Stimulated activated CD4-positive, alpha-beta T cell treated with anti-CD3 and anti-CD28 coated beads, Interleukin-12 subunit alpha, Interleukin-12 subunit beta, amount 100 ng/mL, for 4 hours (primary cell): Measurements from ENCODE around the gene KIF3A.

Experiments
- DNase-seq: peaks from one replicate; pipeline ENCODE4 v3.0.0-alpha.2; 2020

KIF3A gene

GRCh38 chr5:132675936-132676689 lies 61.2 kb downstream of the KIF3A start:
- no peak for DNase-seq

GRCh38 chr5:132674671-132675506 lies 62.5 kb downstream of the KIF3A start:
- no peak for DNase-seq

GRCh38 chr5:132673939-132674630 lies 63.3 kb downstream of the KIF3A start, which contains the start of gene IL4:
Gene IL4, plus strand, starts transcription at chr5:132673989. Its CDS starts 62 bp downstream, at chr5:132674051.
- DNase-seq = no peak

- no peak for DNase-seq
Observed at GRCh38 chr5:132673488-132673887, 63.9 kb downstream of the KIF3A start.

GRCh38 chr5:132671000-132671399 lies 66.3 kb downstream of the KIF3A start:
- DNase-seq = no peak

- DNase-seq = no peak
Observed at GRCh38 chr5:132669966-132670882, 67.1 kb downstream of the KIF3A start.

- DNase-seq = no peak
Observed at GRCh38 chr5:132669455-132669820, 67.9 kb downstream of the KIF3A start.

- DNase-seq = no peak
Observed at GRCh38 chr5:132668706-132669454, 68.5 kb downstream of the KIF3A start.

DNA sequence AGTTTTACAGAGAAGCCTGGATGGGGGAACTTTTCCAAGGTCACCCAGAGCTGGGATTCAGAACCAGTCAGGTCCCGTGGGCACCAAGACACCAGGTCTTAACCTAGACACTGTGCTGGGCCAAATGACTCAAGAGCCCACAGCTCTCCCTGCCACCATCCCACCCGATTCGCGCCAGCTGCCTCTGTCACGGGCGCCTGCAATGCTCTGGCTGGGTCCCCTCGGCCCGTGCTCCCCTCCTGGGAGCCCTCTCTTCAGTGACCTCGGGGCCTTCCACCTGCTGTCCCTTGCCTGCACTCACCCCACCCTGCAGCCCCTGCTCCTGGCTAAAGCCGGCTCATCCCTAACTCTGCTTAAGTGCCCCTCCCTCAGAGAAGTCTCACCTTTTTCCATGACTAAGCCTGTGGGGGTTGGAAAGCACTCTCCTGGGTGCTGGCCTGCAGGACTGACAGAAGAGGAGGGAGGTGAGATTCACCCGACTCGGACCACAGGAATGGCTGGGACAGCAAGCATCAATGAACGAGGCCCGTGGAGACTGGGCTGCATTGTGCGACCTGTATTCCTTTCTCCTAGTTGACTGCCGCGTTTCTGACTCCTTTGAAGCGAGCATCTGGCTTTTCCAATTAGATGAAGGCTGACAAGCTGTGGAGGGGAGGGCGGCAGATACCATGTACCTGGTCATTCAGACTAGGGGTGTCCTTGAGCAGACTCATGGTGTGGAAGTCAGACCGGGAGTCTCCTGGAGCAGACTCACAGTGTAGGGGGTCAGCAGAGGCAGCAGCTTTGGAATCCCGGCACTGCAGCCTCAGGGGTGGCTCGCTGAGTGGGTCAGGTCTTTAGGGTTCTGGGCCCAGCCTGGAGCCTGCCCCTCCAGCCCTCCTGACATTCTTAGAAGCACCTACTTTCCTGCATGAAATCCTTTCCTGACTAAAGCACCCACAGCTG lies 69.3 kb downstream of the KIF3A start:
- DNase-seq = no peak

DNA sequence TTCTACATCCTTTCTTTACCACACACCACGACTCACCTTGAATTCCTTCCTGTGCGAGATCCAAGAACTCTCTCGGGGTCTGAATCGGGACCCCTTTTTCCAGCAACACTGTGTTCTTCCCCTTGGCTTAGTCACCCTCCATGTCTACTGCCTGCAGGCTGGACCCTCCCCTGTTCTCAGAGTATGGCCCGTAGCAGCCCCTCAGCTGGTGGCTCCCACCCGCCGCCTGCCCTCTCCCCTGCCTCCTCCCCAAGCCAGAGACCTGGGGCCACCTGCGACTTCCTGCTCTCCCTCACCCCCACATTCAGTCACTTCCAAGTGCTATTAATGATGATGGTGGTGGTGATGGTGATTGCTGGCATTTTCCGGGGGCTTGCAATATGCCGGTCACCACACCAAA lies 70.0 kb downstream of the KIF3A start:
- DNase-seq = no peak

- DNase-seq = no peak
Observed at GRCh38 chr5:132666310-132667123, 70.8 kb downstream of the KIF3A start.

- no peak for DNase-seq
Observed at GRCh38 chr5:132665574-132666080, 71.7 kb downstream of the KIF3A start.

GRCh38 chr5:132664696-132665209 lies 72.6 kb downstream of the KIF3A start:
- DNase-seq = no peak

DNA sequence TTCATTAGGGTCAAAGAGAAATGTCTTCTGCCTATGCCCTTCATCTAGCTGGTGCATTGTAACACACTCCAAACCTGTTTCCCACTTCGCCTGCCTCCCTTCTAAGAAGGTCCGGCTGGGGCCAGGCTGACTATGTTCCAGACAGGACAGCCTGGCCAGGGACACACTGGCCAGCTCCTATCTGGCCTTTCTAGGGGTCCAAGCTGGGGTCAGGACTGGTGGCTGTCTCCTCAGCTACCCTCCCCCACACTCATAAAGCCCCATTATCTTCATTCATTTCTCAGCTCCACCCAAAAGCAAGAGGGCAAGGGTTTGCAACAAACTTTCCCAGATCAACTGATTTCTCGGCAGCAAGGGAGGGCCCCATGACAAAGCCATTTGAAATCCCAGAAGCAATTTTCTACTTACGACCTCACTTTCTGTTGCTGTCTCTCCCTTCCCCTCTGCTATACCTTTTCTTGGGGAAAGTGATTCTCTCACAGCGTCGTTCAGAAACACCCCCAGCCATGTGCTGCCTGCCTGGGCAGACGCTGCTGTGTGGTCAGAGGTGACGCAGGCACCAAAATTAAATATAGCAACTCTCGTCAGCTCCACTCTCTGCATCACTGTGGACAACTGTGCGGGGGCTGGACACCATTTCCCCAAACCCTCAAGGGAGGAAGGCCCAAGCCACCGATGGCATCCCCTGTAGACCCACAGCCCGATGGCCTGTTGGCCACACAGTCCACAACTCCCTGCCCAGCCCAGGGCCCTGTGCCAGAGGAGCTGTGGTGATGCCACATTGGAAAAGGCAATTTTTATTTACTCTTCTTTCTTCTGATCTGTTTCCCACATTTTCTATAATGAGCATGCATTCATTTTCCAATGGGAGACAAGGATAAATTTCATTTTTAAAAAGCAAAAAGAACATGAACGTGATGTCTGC lies 73.3 kb downstream of the KIF3A start:
- no peak for DNase-seq

- no peak for DNase-seq
Observed at GRCh38 chr5:132662925-132663770, 74.2 kb downstream of the KIF3A start.

DNA sequence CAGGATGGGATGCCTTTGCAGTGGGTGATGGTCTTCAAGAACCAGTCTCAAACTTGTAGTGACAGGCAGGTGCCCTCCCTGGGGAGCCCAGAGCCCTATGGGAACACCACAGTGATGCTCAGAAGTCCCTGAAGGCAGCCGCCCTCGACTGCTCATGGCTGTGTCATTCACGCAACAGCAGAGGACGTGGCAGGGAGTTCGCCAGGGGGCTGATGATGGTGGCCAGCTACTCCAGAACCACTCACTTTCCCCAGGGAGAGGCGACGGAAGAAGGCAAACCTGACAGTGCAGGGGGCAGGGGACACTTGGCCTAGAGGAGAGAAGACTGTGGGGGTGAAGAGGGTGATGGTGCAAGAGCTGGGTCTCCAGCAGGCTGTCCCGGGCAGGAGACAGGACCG lies 75.3 kb downstream of the KIF3A start:
- no peak for DNase-seq
